K562 (cell line): Measurements from ENCODE around the gene GTPBP6. TPM values are rescaled to one million over a fixed set of nuclear protein-coding genes. Genes with fewer than 3 reads are reported as not detected.
"Not testable (repeated sequence)": the region's sequence is repeated elsewhere in the genome, so short reads cannot be mapped to it uniquely, and the experiment has no call there.

Experiments
- ATAC-seq: fragments of 200-7000 bp; cut with Tn5 transposase; 3 replicates; pipeline ENCODE4 v1.9.1; 2020; ENCODE audit warnings: moderate library complexity
- BruUV-seq: library from RNA; stranded (reverse); fragments of 400-500 nt; replicated peaks from 2 replicates; lab custom pipeline; 2021; lab: Mats Ljungman, UMichigan
- CTCF ChIA-PET: fragments of 300-600 bp; formaldehyde crosslinking; extraction: SDS; loops from one replicate; lab custom pipeline; 2021; ENCODE audit warnings: low intra/inter-chr PET ratio; lab: Yijun Ruan, JAX
- POLR2A ChIA-PET: fragments of 300-600, 350-650 bp; sonication (Branson Sonifier 250); formaldehyde crosslinking; extraction: SDS; loops from one replicate; lab custom pipeline; 2021; ENCODE audit warnings: antibody characterized with exemption, inconsistent platforms; lab: Yijun Ruan, JAX
- DNase-seq, 4 experiments: peaks; one replicate each; pipeline versions ENCODE4 v3.0.0 to v3.0.0-alpha.2; 2011 to 2018; ENCODE audit warnings: low spot score in 3 of 4, mixed read lengths in 3 of 4; ENCODE audit errors: extremely low read depth in 1 of 4
- FAIRE-seq: peaks from 2 replicates; lab custom pipeline; 2011; peaks lifted over from hg19 to GRCh38; lab: Jason Lieb, UNC
- H2AFZ ChIP-seq: 2 replicates; pipeline ENCODE4 v1.6.0; 2011; ENCODE audit warnings: low read depth, low read length, control low read depth, inconsistent platforms
- H3K27ac ChIP-seq: fragments of 200-600 bp; 3 replicates; pipeline ENCODE4 v1.8.0; 2011; ENCODE audit warnings: low read depth, mild to moderate bottlenecking, control low read depth, inconsistent platforms, low read length, moderate library complexity, mixed read lengths; ENCODE audit errors: extremely low read depth
- H3K27me3 ChIP-seq, 2 experiments: fragments of 300-600 bp in 1 of 2; 2 replicates in 1 of 2; 3 replicates in 1 of 2; pipeline versions ENCODE4 v1.6.0 to v1.8.0; 2011; ENCODE audit warnings: inconsistent platforms in 2 of 2, low read length in 2 of 2, mild to moderate bottlenecking in 1 of 2, mixed read lengths in 1 of 2, moderate library complexity in 1 of 2; ENCODE audit not compliant: control insufficient read depth in 2 of 2, insufficient read depth in 2 of 2
- H3K36me3 ChIP-seq: fragments of 300-600 bp; 3 replicates; pipeline ENCODE4 v1.8.0; 2011; ENCODE audit warnings: mild to moderate bottlenecking, low read length, inconsistent platforms; ENCODE audit not compliant: control insufficient read depth, insufficient read depth
- H3K4me1 ChIP-seq, 2 experiments: fragments of 200-600 bp in 1 of 2; replicated peaks in 1 of 2; 2 replicates in 1 of 2; 3 replicates in 1 of 2; pipeline versions ENCODE4 v1.5.1 to v1.8.0; 2011; ENCODE audit warnings: inconsistent platforms in 2 of 2, low read length in 2 of 2, mild to moderate bottlenecking in 1 of 2, mixed read lengths in 1 of 2, moderate library complexity in 1 of 2; ENCODE audit not compliant: control insufficient read depth in 2 of 2, insufficient read depth in 2 of 2
- H3K4me2 ChIP-seq: 2 replicates; pipeline ENCODE4 v1.6.1; 2011; ENCODE audit warnings: low read length, control low read depth, inconsistent platforms, mixed read lengths; ENCODE audit not compliant: insufficient read depth
- H3K4me3 ChIP-seq: fragments of 200-600 bp; sonication (generic), shearing (Covaris generic); 2 replicates; pipeline ENCODE4 v1.5.1; 2016; ENCODE audit warnings: control low read depth, inconsistent platforms
- H3K79me2 ChIP-seq: fragments of 200-600 bp; 3 replicates; pipeline ENCODE4 v1.8.0; 2011; ENCODE audit warnings: low read length, inconsistent platforms; ENCODE audit not compliant: control insufficient read depth, insufficient read depth
- H3K9ac ChIP-seq, 2 experiments: 2 replicates each; pipeline versions ENCODE4 v1.6.0 to v1.6.1; 2011; ENCODE audit warnings: low read depth in 2 of 2, low read length in 2 of 2, control low read depth in 1 of 2, inconsistent platforms in 1 of 2, mild to moderate bottlenecking in 1 of 2, mixed read lengths in 1 of 2; ENCODE audit not compliant: insufficient read depth in 1 of 2
- H3K9me1 ChIP-seq: one replicate; pipeline ENCODE4 v1.6.0; 2011; ENCODE audit warnings: inconsistent platforms, mild to moderate bottlenecking, low read length, moderate library complexity; ENCODE audit not compliant: control insufficient read depth, insufficient read depth
- H3K9me3 ChIP-seq: replicated peaks from 2 replicates; pipeline ENCODE4 v1.5.1; 2011; ENCODE audit warnings: low read depth, low read length, inconsistent platforms; ENCODE audit not compliant: control insufficient read depth, insufficient read depth
- H4K20me1 ChIP-seq: replicated peaks from 2 replicates; pipeline ENCODE4 v1.6.1; 2011; ENCODE audit warnings: low read length, inconsistent platforms, mixed read lengths; ENCODE audit not compliant: control insufficient read depth, insufficient read depth
- BCOR ChIP-seq: fragments of 450-650 bp; IDR thresholded peaks from 2 replicates; pipeline ENCODE4 v1.6.1; 2016
- RBFOX2 ChIP-seq: fragments of 200-400 bp; formaldehyde crosslinking; IDR thresholded peaks from 2 replicates; pipeline ENCODE4 v1.6.1; 2017; ENCODE audit warnings: low read depth, mild to moderate bottlenecking, low read length, moderate library complexity
- WGBS: fragments of 100-300 bp; shearing (Covaris generic); methylation state at CpG from one replicate; pipeline ENCODE4 v1.1.6; 2016; ENCODE audit warnings: low coverage, mixed read lengths; ENCODE audit not compliant: insufficient coverage; ENCODE audit errors: missing lambda C conversion rate; 5-methylcytosine and 5-hydroxymethylcytosine counted together
- in situ Hi-C: fragments of 300-500 bp; cut with MboI; formaldehyde crosslinking; loops from 4 replicates; pipeline ENCODE4 v1.15.0; 2018; ENCODE audit warnings: inconsistent platforms, mixed read lengths
- intact Hi-C: fragments of 100-400 bp; cut with micrococcal nuclease; formaldehyde crosslinking; loops from 2 replicates; pipeline ENCODE4 v1.14.2; 2022
- polyA plus RNA-seq, 8 experiments: library from polyadenylated mRNA; depleted of rRNA in 4 of 8; stranded (reverse) in 5 of 8; unstranded in 3 of 8; fragments of >200 nt; fragmentation: Nextera tagmentation in 2 of 8; fragmentation: Illumina TruSeq in 1 of 8; extraction: Ambion mirVana in 2 of 8; extraction: Trizol in 1 of 8; gene quantifications; 2 replicates each; pipeline versions ENCODE4 v1.2.1 to v1.2.3, GENCODE V29; 2011 to 2014; ENCODE audit warnings: inconsistent platforms in 1 of 8, missing spikeins in 1 of 8
- total RNA-seq, 7 experiments: library from RNA; depleted of rRNA in 6 of 7; stranded (reverse); fragments of >200 nt in 6 of 7; fragmentation: Illumina TruSeq in 2 of 7; extraction: Trizol in 2 of 7; gene quantifications; 2 replicates each; pipeline versions ENCODE4 v1.2.1 to v1.2.3, GENCODE V29; 2011 to 2021; ENCODE audit warnings: low replicate concordance in 1 of 7
- TF ChIP-seq, protein P1 (sequence below): sonication (generic); formaldehyde crosslinking; IDR thresholded peaks from 2 replicates; pipeline ENCODE4 v1.8.1; 2023; ENCODE audit warnings: mild to moderate bottlenecking, missing genetic modification reagents

The GTPBP6 gene
- total and polyA plus RNA-seq, 9 of the 15 experiments (the other 6 are each of a cell fraction or from before 2014, with no cell fraction given) = 0.24 to 35.2 (median 8.0) TPM

DNA sequence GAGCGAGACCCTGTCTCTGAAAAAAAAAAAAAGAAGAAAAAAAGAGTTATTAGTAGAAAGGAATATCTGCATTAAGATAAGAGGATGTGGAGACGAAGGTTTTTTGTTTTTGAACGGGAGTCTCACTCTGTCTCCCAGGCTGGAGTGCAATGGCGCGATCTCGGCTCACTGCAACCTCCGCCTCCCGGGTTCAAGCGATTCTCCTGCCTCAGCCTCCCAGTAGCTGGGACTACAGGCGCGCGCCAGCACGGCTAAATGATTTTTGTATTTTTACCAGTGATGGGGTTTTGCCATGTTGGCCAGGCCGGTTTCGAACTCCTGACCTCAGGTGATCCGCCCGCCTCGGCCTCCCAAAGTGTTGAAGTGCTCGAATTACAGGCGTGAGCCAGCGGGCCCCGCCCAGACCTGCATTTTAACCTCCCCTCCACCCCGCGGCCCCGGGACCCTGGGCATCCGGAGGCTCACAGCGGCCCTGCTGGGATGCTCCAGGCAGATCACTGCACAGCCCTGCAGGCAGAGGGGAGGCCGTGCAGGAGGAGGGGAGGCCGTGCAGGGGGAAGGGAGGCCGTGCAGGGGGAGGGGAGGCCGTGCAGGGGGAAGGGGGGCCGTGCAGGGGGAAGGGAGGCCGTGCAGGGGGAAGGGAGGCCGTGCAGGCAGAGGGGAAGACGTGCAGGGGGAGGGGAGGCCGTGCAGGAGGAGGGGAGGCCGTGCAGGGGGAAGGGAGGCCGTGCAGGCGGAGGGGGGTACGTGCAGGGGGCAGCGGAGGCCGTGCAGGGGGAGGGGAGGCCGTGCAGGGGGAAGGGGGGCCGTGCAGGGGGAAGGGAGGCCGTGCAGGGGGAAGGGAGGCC lies 38.6 kb downstream of the GTPBP6 start:
- Histone ChIP-seq H3K79me2 (peaks cover 30% of the 10 kb centered on the region), H3K4me1 (peaks cover 4 to 40% of the 10 kb centered on the region in 2 experiments; a peak in 4 of 5 replicates), H3K4me3 (peak overlapping the region; percentile 21; the same call in 1 of the 2 replicates), H3K27ac (peak overlapping the region; percentile 64; the same call in 1 of the 3 replicates), H3K9ac (peak overlapping the region; percentile 51 to 71; a peak in 2 of 4 replicates), H3K36me3 (peaks cover 12% of the 10 kb centered on the region)
- H3K9me3 ChIP-seq, H3K4me2 ChIP-seq, H2AFZ ChIP-seq, H3K27me3 ChIP-seq, BruUV-seq, ATAC-seq, FAIRE-seq, H4K20me1 ChIP-seq, intact Hi-C loops, in situ Hi-C loops, CTCF ChIA-PET, POLR2A ChIA-PET, H3K9me1 ChIP-seq: not testable (repeated sequence)
- TF ChIP-seq, protein P1, sequence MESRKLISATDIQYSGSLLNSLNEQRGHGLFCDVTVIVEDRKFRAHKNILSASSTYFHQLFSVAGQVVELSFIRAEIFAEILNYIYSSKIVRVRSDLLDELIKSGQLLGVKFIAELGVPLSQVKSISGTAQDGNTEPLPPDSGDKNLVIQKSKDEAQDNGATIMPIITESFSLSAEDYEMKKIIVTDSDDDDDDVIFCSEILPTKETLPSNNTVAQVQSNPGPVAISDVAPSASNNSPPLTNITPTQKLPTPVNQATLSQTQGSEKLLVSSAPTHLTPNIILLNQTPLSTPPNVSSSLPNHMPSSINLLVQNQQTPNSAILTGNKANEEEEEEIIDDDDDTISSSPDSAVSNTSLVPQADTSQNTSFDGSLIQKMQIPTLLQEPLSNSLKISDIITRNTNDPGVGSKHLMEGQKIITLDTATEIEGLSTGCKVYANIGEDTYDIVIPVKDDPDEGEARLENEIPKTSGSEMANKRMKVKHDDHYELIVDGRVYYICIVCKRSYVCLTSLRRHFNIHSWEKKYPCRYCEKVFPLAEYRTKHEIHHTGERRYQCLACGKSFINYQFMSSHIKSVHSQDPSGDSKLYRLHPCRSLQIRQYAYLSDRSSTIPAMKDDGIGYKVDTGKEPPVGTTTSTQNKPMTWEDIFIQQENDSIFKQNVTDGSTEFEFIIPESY (CRISPR knock-in tag) = peak; percentile 24; the same call in 1 of the 2 replicates
- TF ChIP-seq BCOR (peak; percentile 53; the same call in 1 of the 2 replicates), RBFOX2 (0 out of 2 replicates have a peak, but pooled peaks have one; percentile 15)
- WGBS = 33% methylated on average over 22 of the region's 45 CpGs
- DNase-seq = peak in 3 of 4 experiments; percentile 31 to 57 (median 36)
